ENCODE data around the gene CCR1. TPM values are rescaled to one million over a fixed set of nuclear protein-coding genes. Genes with fewer than 3 reads are reported as not detected.
"Not testable (repeated sequence)": the region's sequence is repeated elsewhere in the genome, so short reads cannot be mapped to it uniquely, and the experiment has no call there.

The CCR1 gene
- total and polyA plus RNA-seq, 5 donors, result 1.3 to 10.7 (median 5.8) TPM

DNA sequence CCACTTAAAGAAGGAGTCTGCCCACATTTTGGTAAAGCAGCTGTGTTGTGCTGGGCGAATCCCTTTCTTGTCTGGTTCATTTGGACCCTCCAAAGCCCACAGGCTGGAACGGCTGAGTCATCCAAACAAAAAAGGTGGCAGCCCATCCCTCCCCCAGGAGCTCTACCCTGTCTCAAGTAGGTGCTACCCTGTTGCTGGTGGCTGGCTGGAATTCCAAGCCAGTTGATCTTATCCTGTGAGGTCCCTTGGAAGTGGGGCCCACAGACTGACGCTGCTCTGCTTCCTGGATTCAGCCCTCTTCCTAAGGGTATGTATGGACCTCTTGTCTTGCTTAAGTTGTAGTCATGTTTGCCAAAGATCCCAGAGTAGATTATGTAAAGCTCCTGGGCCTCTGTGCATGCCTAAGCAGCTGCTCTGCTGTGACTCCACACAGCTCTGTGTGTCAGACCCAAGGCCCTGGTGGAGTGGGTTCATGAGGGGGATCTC is 44.5 kb downstream of the CCR1 start:
- intact Hi-C loops (cut with DNase I), result no loop called here
- no peak for DNase-seq
- WGBS, result 65% methylated on average over 3 of the region's 3 CpGs
- no peak for ATAC-seq
- no peaks in the 10 kb centered on the region for H3K4me1 ChIP-seq (ENCODE audit: control insufficient read depth, insufficient read depth, low read length)
- H3K9me3 ChIP-seq (ENCODE audit: control insufficient read depth, low read length), result no peaks in the 10 kb centered on the region
- no peaks in the 10 kb centered on the region for H3K27me3 ChIP-seq (ENCODE audit: control insufficient read depth, insufficient read depth)
- no peak overlapping the region for H3K27ac ChIP-seq (ENCODE audit: low read length)
- no peak overlapping the region for H3K4me3 ChIP-seq (ENCODE audit: low read length)

DNA sequence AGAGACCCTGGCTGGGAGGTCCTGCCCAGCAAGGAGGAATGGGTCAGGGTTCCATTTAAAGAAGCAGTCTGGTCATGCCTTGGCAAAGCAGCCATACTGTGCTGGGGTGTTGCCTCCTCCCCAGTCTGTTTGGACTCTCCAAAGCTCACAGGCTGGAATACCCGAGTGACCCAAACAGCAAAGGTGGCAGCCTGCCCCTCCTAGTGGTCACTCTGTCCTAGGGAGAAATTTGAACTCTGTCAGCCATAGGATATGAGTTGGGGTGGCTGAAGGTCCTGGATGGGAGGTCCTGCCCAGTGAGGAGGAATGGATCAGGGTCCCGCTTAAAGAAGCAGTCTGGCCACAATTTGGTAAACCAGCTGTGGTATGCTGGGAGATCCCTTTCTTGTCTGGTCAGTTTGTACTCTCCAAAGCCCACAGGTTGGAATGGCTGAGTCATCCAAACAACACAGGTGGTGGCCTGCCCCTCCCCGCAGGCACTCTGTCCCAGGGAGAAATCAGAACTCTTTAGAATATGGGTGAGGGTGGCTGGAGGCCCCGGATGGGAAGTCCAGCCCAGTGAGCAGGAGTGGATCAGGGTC is 45.0 kb downstream of the CCR1 start:
- Histone ChIP-seq H3K27me3 (ENCODE audit: control insufficient read depth, insufficient read depth) (no peaks in the 10 kb centered on the region), H3K27ac (ENCODE audit: low read length) (no peak overlapping the region), H3K4me3 (ENCODE audit: low read length) (no peak overlapping the region), H3K4me1 (ENCODE audit: control insufficient read depth, insufficient read depth, low read length) (no peaks in the 10 kb centered on the region), H3K9me3 (ENCODE audit: control insufficient read depth, low read length) (no peaks in the 10 kb centered on the region)
- intact Hi-C loops (cut with DNase I), result no loop called here
- WGBS, result 73% methylated on average over 4 of the region's 4 CpGs
- peak in 1 of 3 donors; percentile 33 for DNase-seq
- no peak for ATAC-seq

DNA sequence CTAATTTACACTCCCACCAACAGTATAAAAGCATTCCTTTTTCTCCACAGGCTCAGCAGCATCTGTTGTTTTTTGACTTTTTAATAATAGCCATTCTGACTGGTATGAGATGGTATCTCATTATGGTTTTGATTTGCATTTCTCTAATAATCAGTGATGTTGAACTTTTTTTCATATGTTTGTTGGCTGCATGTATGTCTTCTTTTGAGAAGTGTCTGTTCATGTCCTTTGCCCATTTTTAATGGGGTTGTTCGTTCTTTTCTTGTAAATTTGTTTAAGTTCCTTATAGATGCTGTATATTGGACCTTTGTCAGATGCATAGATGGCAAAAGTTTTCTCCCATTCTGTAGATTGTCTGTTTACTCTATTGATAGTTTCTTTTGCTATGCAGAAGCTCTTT is 50.4 kb downstream of the CCR1 start:
- H3K27me3 ChIP-seq (ENCODE audit: control insufficient read depth, insufficient read depth); H3K9me3 ChIP-seq (ENCODE audit: control insufficient read depth, low read length); intact Hi-C loops (cut with DNase I); H3K4me3 ChIP-seq (ENCODE audit: low read length); ATAC-seq; DNase-seq; H3K27ac ChIP-seq (ENCODE audit: low read length); H3K4me1 ChIP-seq (ENCODE audit: control insufficient read depth, insufficient read depth, low read length): not testable (repeated sequence)
- WGBS, result 48% methylated on average over 1 of the region's 1 CpG

DNA sequence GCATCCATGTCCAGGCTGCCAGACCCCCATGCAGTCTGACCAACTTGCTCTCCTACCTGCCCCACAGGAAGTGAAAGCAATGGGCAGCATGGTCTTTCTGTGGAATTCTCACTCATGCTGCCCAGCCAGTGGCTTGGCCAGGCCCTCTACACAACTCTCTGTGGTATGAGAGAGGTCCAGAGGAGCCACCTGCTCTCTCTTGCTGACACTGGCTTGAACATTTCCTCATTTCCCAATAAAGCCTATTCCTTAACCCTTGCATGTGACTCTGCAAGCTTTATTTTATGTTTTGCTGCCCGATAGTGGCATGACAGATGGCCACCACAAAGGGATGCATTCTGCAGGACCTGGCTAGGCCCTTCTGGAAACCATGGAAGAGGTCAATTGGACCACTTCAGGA is 53.8 kb downstream of the CCR1 start:
- Histone ChIP-seq H3K9me3 (ENCODE audit: control insufficient read depth, low read length) (no peaks in the 10 kb centered on the region), H3K27me3 (ENCODE audit: control insufficient read depth, insufficient read depth) (no peaks in the 10 kb centered on the region), H3K4me1 (ENCODE audit: control insufficient read depth, insufficient read depth, low read length) (no peaks in the 10 kb centered on the region), H3K27ac (ENCODE audit: low read length) (no peak overlapping the region), H3K4me3 (ENCODE audit: low read length) (no peak overlapping the region)
- 81% methylated on average over 1 of the region's 1 CpG for WGBS
- no peak for ATAC-seq
- intact Hi-C loops (cut with DNase I), result no loop called here
- DNase-seq, result no peak

Other genes starting within 250 kb of the CCR1 start
- 100 to 1,000 TPM in 2 of 4 donors, 10 to 100 TPM in 2; 75.8 to 114 (median 97.0) TPM for gene FYCO1, start 212.5 kb downstream of the CCR1 start, total RNA-seq
- gene FYCO1, start 212.5 kb downstream of the CCR1 start, polyA plus RNA-seq, result 62.7 TPM
- gene XCR1, start 180.8 kb downstream of the CCR1 start, total RNA-seq, result under 1 TPM in 1 of 4 donors, not detected in 3; 0.06 TPM
- gene XCR1, start 180.8 kb downstream of the CCR1 start, polyA plus RNA-seq, result not detected
- gene CCR3, start 34.1 kb upstream of the CCR1 start, total RNA-seq, result not detected
- not detected for gene CCR3, start 34.1 kb upstream of the CCR1 start, polyA plus RNA-seq
- gene CCR2, start 145.8 kb upstream of the CCR1 start, total RNA-seq, result 1 to 10 TPM in 3 of 4 donors, under 1 TPM in 1; 0.42 to 2.5 (median 1.7) TPM
- gene CCR2, start 145.8 kb upstream of the CCR1 start, polyA plus RNA-seq, result 0.43 TPM
- 1 to 10 TPM in 2 of 4 donors, under 1 TPM in 2; 0.68 to 1.7 (median 0.99) TPM for gene CCR5, start 162.6 kb upstream of the CCR1 start, total RNA-seq
- gene CCR5, start 162.6 kb upstream of the CCR1 start, polyA plus RNA-seq, result 0.27 TPM
- gene CCRL2, start 198.9 kb upstream of the CCR1 start, total RNA-seq, result 1 to 10 TPM; 1.4 to 3.1 (median 2.4) TPM
- 1.7 TPM for gene CCRL2, start 198.9 kb upstream of the CCR1 start, polyA plus RNA-seq